NCI-H524 (cell line): Measurements from ENCODE around the gene AP1G1.
"Not testable (repeated sequence)": the region's sequence is repeated elsewhere in the genome, so short reads cannot be mapped to it uniquely, and the experiment has no call there.

Experiments
- DNase-seq, 2 experiments: peaks; one replicate each; lab custom pipeline; 2025; lab: John Stamatoyannopoulos, UW

The AP1G1 gene

DNA sequence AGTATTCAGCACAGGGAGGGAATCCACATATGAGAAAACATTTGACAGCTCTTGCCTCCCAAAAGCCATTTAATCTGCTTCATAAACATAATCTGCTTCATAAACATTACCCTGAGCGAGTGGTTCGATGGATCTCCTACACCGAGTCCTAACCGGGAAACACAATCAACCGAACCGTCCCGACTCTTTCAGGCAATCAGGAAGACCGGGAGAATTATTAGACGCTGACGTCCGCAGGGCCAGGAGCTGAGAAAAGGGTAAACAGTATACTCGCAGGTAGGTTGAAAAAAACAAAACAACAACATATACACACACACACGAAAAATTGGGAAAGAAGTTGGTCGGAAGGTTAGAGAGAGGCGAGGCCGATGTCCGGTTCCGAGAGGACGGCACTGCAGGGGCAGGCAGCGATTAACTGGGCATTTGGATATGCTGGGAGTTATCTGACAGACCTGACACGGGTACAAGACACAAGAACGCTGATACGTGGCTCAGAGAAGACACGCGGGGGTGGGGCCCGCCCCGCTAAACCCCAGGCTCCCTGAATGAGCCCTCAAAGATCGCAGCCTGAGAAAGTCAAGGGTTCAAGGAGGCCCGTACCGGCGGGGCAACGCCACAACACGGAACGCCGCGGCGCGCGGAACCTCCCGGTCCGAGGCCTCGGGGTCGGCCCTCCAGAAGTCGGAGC, 585 bp downstream of the AP1G1 start:
- DNase-seq: peak in 1 of 2 experiments; percentile 40

DNA sequence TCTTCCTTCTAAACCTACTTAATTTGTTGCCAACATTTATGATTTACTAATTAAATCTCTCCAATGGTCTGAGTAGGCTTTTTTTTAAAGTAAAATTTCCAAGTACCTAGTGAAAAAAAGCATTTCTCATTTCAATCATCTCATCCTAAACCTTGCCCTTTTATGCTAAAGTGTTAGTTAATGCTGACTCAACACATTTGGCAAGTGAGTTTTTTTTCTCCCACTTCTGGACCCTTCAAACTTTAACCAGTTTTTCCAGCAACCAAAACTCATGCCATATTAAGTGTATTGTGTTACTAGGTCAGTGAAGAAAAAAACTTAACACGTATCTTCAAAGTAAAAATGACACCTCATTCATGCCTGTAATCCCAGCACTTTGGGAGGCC, 5.3 kb downstream of the AP1G1 start:
- DNase-seq: no peak

DNA sequence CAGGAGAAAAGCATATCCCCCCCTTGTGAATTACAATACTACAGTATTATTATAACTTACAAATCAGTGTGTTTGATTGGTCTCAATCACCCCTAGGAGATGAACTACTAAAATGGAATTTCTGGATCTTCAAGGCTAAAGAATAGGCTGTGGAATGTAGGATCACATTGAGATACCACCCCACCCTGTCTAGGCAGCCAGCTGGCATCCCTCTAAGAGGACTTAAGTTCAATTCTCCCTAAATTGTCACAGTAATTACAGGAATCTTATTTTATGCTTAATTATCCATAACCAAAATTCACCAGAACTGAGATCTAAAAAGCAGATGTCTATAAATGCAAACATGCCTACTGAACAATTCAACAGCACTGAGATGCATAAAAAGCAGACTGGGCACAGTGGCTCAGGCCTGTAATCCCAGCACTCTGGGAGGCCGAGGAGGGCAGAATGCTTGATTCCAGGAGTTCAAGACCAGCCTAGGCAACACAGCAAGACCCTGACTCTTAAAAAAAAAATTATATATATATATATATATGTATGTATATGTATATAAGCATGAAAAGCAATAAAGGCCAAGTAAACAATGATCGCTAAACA, 12.0 kb downstream of the AP1G1 start:
- DNase-seq: no peak

DNA sequence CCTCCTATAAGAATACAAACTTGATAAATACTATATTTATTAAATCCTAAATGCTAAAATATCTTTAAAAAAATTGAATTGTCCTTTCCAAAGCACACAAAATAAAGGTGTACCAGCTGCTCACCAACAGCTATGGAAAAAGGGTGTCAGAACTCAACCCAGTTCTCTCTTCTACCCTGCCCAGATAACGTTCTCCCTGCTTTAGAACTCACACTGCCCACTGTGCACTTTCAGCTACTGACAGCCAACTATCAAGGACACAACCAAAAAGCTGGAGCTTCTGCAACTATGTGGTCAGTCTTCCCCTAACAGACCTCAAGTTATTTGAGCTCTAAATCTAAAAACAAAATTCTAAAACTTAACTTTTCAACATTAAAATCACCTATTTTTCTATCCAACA, 13.7 kb downstream of the AP1G1 start:
- no peak for DNase-seq

DNA sequence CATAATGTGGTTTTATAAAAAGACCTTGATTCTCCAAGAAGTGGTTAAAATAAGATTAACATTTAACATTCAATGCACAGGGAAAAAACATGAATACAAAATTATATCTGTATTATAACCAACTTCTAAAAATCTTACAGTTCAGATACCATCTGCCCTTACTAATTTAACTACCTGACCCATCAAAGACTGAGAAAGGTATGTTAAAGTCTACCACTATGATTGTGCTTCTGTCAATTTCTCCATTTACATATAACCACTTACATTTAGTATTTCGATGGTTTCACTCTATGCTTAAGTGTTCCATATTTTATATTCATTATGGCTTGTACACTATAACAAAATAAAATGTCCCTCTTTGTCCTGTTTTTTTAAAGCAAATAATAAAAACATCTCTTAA, 14.6 kb downstream of the AP1G1 start:
- no peak for DNase-seq

DNA sequence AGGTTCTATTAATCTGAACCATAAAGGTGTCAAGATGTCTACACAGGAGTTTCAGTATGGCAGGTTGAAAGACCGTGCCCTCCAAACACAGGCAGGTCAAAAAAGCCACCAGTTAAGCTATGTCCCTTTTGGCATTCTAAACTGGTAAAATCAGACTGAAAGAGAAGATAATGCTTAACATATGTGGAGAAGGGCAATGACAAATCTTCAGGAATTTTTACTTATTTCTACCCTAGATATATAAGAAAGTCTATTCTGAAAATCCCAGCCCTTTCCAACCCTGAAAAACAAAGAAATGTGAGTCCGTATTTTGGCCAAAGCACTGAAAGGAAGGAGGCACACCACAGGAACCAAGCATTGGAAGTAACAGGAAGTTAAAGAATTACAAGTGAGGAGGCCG, 16.5 kb downstream of the AP1G1 start:
- no peak for DNase-seq

DNA sequence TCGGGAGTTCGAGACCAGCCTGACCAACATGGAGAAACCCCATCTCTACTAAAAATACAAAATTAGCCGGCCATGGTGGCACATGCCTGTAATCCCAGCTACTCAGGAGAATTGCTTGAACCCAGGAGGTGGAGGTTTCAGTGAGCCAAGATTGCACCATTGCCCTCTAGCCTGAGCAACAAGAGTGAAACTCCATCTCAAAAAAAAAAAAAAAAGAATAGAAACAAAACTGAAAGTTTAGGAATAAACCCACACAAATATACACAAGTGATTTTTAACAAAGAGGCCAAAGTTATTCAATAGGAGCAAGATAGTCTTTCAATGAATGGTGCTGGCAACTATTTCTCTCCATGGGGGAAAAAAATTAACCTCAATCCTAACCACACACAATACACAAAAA, 18.3 kb downstream of the AP1G1 start:
- DNase-seq: not testable (repeated sequence)

DNA sequence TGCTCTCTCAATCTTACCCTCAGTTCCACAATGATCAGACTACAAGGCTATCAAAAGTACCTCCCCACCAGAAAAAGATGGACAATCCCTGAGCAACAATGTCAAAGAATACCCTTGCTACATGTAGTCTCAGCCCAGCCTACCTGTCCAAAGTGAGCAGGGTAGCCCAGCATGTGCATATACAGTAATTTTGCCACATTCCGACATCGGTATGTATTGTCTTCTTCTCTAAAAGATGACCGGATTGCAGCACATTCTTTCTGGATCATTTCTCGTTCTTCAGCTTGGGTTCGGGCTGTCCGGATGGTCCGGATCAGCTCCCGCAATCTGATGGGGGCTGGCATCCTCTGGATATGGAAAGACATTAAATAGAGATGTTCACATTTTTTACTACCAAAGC, 19.5 kb downstream of the AP1G1 start:
- no peak for DNase-seq

DNA sequence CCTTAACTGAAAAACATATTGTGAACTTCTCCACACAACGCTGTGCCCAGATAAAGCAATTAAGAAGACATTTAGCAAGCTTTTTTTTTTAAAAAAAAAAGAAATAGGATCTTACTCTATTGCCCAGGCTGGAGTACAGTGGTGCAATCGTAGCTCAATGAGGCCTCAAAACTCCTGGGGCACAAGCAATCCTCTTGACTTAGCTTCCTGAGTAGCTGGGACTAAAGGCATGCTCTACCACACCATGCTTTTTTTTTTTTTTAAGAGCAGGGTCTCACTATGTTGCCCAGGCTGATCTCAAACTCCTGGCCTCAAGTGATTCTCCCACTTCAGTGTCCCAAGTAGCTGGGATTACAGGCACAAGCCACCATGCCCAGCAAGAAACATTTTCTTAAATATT, 20.1 kb downstream of the AP1G1 start:
- no peak for DNase-seq

DNA sequence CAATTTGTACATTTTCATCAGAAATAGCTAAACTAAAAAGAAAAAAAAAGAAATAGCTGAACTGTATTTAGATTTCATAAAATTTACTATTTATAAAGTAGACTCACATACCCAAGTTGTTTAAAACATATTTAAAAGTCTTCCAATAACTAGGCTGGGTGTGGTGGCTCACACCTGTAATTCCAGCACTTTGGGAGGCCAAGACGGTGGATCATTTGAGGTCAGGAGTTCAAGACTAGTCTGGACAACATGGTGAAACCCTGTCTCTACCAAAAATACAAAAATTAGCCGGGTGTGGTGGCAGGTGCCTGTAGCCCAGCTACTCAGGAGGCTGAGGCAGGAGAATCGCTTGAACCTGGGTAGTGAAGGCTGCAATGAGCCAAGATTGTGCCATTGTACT, 23.5 kb downstream of the AP1G1 start:
- not testable (repeated sequence) for DNase-seq

DNA sequence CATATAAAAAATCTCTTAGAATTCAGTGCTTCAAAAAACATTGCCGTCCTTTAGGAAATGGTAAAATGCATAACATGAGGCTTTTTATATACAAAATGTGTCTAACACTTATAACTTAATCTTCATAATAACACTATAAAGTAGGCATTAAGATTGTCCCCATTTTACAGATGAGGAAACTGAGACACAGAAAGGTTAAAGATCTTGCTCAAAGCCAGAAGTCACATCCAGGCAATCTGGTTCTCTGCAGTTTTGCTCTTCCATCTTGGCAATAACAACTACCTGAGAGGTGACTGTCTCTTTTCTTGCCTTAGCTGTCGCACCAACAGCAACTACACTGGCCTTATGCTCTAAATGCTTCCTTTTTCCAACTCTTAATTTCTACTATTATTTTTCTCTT, 24.5 kb downstream of the AP1G1 start:
- no peak for DNase-seq

DNA sequence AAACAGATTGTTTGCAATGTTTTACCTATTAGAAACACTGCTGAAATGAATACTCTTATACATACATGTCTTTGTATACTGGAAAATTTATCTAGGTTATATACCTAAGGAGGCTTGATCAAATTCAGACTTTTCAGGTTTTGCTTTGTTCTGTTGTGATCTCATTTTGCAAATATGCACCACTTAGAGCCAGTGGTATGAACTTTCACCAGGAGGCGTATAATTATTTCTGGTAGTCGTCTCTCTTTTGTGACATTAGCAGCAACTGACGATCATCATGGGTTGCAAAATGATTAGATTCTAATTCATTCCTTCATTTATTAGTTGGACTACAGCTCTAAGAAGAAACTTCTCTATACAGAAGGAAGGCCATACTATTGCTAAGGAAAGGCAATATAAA, 26.9 kb downstream of the AP1G1 start:
- DNase-seq: no peak

DNA sequence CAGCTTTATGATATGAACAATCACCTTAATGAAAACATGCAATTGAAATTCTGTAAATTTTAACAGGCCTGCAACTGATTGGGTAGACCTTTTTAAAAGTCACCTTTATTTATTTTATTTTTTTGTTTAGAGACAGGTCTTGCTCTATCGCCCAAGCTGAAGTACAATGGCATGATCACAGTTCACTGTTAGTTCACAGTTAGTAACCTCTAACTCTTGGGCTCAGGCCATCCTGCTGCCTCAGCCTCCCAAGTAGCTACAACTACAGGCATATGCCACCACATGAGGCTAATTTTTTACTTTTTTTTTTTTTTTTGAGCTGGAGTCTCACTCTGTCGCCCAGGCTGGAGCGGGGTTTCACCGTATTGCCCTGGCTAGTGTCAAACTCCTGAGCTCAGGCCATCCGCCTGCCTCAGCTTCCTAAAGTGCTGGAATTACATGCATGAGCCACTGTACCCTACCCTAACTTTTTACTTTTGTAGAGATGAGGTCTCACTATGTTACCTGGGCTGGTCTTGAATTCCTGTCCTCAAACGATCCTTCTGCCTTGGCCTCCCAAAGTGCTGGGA, 28.0 kb downstream of the AP1G1 start:
- DNase-seq: no peak

DNA sequence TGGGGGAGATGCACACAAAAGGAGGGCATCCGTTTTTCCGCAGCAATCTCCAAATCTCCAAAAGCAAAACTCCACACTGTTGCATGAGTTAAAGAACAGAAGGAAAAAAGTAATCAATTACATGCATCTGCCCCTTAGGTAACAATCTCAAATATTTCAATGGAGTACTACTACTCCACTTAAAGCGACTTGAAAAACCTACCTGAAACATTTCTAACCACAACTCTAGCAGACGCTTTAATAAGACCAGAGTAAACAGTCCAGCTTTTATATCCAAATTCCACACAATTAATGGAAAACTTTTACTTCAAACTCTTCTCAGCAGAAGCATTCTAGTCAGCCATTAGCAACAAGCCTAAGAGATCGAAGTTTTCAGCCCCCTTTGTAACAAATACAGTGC, 29.9 kb downstream of the AP1G1 start:
- no peak for DNase-seq

DNA sequence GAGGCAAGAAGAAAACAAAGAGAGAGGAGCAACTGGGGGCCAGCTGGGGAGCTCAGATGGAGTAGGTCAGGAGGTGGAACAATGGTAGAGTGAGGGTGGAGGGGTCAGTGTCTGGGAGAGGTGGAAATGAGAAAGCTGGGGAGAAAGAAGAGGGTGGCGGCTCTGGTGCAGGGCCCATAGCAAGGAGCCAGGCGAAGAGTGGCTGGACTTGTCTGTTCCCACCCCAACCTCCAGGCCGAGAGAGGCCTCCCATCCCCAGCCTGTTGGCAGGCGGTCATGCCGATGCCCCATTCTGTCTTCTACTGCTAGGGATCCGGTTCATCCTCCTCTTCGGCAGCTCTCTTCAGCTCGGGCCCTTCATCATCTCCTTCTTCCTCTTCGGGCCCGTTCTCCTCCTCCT, 31.3 kb downstream of the AP1G1 start:
- DNase-seq: no peak

DNA sequence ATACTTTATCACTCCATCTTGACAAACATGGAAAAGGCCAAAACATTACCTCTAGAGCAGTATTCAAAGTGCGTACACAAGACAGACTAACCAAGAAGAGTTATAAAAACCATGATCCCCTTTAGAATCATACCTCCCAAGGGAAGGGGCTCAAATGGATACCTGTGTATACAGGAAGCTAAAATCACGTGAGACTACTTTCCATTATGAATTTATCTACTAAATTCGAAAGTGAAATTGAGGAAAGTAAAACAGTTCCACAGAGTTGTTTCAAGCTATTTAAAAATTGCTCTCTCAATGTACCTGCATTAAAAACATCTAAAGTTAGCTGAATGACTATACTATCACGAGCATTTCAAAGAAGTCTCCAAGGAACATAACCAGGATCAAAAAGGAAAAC, 32.7 kb downstream of the AP1G1 start:
- no peak for DNase-seq

DNA sequence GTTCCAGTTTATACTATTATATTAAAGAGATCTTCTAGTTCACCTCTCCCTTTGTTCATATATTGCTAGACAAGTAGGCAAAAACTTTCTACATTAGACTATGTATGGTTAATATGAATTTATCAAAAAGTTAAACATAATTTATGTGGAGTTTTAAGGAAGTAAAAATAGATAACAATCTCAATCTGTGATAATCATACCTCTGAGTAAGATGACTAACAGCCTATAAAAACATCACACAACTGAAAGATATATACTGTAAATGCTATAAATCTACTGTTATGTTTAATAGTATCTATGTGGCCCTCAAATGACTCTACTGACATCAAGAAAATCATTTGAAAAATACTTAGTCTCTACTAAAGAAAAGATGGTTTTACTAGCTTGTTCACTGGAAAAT, 37.1 kb downstream of the AP1G1 start:
- no peak for DNase-seq

DNA sequence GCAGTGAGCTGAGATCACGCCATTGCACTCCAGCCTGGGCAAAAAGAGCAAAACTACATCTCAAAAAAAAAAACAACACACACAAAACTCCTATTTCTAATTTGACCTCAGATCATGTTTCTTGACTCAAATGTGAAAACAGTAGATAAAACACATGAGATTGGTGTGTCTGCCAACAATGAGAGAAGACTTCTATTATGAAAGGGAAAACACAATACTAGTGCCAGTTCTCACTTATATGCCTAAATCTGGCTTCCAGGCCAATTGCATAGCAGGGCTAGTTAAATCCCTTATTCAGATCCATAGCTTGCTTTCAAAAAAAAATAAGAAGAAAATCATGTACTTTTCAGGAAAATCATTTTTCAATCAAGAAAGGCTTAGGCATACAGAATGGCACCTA, 39.4 kb downstream of the AP1G1 start:
- DNase-seq: no peak

DNA sequence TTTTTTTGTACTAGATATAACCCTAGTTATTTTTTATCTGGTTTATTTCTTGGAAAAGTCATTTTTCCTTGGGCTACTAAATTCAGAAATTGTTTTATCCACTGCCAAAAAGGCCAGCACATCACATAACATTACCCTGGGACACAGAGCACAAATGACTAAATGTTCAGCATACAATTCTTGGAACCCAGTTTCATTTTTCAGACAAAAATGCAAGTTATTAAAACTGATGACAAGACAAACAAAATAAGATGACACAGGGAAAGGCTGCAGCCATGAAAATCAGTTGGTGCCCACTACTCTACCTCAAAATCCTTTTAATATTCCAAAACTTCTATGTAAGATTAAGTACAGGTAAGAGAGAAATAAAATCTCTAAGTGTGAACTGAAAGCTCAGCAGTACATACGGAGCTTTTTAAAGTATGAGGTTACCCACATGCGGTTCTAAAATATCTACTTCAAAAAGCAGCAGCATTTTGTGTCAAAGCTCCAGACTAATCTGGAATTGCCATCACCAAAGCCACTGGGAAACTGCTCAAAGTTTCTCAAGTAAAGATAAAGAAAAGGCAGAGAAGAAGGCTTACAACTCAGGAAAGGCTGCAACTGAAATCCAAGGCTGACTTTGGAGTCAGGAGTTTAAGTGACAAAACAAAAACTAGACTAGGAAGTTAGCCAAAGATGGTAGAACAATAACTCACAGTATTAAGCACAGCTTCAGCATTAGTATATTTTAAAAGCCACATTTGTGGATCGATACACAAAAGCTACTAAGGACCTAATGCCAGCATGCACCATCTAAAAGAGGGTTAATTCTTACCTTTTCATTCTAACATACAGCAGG, 41.4 kb downstream of the AP1G1 start:
- no peak for DNase-seq

DNA sequence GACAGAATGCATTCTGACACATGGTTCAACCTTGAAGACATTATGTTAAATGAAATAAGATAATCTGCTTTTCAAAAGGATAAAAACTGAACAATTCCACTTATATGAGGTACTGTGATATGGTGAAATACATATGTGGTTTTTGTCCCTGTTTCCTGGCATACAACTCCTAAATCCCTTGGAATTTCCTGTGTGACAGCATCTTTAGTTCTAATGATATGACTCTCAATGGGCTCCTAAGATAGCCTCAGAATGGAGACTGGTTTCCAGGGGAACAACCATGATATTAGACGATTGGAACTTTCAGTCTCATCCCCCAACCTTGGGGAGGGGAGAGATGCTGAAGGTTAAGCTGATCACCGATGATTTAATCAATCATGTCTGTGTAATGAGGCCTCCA, 46.4 kb downstream of the AP1G1 start:
- no peak for DNase-seq

DNA sequence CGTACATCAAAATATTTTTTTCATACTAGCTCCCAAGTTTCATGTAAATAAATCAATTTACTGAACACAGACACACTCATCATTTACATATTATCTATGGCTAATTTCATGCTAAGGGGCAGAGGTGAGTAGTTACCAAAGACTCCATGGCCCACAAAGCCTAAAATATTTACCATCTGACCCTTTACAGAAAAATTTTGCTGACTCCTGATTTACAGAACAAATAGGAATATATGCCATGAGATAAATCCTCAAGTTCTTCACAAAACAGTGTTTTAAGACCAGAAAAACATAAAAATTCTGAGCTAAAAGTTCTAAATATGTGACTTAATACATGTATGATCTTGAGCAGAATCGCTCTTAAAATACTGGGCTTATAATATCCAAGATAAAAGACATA, 47.5 kb downstream of the AP1G1 start:
- no peak for DNase-seq

DNA sequence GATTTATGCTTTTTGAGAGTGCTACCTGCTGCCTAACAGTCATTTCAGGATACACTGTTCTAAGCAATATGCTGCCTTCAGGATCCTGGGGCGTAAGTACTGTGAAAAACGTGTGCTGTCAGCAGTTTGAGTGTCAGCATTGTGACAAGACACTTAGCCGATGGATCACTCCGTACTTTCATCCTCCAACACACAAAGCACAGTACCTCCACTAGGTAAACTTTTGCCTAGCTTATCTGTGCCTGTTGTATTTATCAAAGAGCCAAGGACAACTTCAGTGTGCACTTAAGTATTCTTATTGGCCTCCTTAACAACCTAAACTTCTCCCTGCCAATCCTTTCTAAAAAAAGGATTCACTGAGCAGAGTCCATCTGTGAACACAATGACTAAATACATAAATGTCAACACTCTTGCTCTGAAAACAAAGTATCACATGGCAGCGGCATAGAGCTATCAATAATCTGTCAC, 50.3 kb downstream of the AP1G1 start:
- peak in 1 of 2 experiments; percentile 13 for DNase-seq

DNA sequence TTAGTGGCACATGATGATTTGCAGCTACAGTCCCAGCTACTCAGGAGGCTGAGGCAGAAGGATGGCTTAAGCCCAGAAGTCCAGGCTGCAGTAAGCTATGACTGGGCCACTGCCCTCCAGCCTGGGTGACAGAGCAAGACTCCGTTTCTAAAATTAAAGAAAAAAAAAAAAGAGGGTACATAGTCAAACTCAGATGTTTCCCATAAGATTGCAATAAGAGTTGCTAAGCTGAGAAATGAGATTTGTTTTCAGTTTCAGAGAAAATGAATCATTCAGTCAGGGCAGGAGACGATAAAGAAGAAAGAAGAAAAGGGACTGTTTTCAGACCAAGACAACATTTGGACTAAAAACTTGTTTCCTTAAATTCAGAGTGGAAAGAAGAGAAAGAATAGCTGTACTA, 54.0 kb downstream of the AP1G1 start:
- no peak for DNase-seq
